ENCODE measurements around the gene TMC7.

Gene TMC7

GRCh38 chr16:19110537-19111360 is 127.0 kb downstream of the TMC7 start:
- no peak overlapping the region for H3K4me3 ChIP-seq (ENCODE audit: low read length)
- no peak for DNase-seq (ENCODE audit: low read depth)
- TF ChIP-seq CTCF (conservative IDR thresholded peaks at IDR 0.05; ENCODE audit: low read length) = no peak

GRCh38 chr16:19112099-19112407 is 128.3 kb downstream of the TMC7 start:
- DNase-seq (ENCODE audit: low read depth) = no peak
- no peak overlapping the region for H3K4me3 ChIP-seq (ENCODE audit: low read length)
- no peak for TF ChIP-seq CTCF (conservative IDR thresholded peaks at IDR 0.05; ENCODE audit: low read length)

All from AG10803 (cell line).